ENCODE measurements around the gene ZRANB1. TPM values are rescaled to one million over a fixed set of nuclear protein-coding genes. Genes with fewer than 3 reads are reported as not detected.

The ZRANB1 gene
- polyA plus RNA-seq, 1 experiment = 9.3 TPM

DNA sequence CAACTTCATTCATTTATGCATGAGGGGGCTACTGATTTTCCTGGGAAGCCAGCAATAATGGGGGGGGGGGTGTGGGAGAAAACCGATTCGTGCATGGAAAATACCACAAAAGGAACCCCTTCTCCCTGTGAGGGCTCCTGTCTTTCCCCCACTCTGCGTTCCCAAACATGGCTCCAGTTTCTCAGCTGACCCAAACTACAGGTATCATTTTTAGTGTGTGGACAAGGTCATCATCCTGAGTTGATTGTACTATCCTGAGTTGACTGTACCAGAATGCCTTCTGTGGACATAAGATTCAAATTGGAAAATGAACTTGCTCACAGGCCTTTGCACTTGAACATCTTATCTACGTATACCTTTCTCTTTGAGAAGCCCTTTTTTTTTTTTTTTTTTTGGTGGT lies 49.9 kb downstream of the ZRANB1 start:
- no peak overlapping the region for H3K4me3 ChIP-seq (ENCODE audit: low read depth, low read length)
- TF ChIP-seq, protein P1, sequence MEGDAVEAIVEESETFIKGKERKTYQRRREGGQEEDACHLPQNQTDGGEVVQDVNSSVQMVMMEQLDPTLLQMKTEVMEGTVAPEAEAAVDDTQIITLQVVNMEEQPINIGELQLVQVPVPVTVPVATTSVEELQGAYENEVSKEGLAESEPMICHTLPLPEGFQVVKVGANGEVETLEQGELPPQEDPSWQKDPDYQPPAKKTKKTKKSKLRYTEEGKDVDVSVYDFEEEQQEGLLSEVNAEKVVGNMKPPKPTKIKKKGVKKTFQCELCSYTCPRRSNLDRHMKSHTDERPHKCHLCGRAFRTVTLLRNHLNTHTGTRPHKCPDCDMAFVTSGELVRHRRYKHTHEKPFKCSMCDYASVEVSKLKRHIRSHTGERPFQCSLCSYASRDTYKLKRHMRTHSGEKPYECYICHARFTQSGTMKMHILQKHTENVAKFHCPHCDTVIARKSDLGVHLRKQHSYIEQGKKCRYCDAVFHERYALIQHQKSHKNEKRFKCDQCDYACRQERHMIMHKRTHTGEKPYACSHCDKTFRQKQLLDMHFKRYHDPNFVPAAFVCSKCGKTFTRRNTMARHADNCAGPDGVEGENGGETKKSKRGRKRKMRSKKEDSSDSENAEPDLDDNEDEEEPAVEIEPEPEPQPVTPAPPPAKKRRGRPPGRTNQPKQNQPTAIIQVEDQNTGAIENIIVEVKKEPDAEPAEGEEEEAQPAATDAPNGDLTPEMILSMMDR (IDR thresholded peaks at IDR 0.05; ENCODE audit: insufficient read depth, low read depth, low read length) = no peak
- CTCF ChIA-PET = interaction anchor here (0.8 to 2.7 kb wide), 15 partner anchors 10 to 163 kb away, joined by 3 to 20 read pairs (median 4); no protein-coding TSS in a partner anchor
- no peak for DNase-seq (ENCODE audit: low read depth)
- no peaks in the 10 kb centered on the region for H3K27me3 ChIP-seq (ENCODE audit: control insufficient read depth, insufficient read depth, low read length)
- peaks cover 43% of the 10 kb centered on the region for H3K36me3 ChIP-seq (ENCODE audit: control insufficient read depth, insufficient read depth, low read length)
- POLR2A ChIA-PET = no interaction called here

DNA sequence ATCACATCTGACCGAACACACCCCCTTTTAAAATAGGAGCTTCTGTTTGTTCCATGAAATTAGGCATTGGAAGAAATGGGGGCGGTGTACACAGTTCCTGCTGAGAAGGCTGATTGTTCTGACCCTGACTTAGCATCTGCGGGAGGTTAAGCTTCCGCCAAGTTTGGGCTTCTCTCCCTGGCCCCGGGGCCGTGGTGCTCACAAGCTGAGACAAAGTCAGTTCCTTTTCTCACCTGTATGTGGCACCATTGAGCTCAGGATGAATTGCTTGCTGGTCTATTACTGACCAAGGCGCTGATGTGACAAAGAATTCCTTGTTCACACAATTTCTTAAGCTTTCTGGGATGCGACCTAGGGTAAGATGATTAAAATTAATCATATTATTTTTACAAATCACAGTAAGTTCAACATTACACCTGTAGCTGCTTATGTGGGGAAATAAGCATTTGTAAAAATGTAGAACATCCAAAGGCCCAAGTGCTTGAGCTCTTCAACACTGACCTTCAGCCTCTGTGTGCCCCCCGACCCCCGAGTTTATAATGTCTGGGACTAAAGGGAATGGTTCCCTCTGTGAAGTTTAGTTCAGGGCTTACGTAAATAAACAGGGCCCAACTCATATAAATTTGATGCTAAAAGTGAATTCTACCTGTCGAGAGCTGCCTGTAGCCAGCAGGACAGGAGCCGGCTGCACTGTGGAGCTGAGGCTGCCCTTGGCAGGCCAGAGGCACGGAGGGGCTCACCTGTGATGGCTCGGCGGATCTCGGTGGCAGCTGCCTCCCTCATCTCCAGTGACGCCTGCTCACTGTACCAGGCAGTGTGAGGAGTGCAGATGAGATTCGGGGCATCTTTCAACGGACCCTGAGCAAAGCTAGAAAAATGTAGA lies 50.8 kb downstream of the ZRANB1 start:
- TF ChIP-seq, protein P1 (IDR thresholded peaks at IDR 0.05; ENCODE audit: insufficient read depth, low read depth, low read length) = peak; percentile 65
- no peak for DNase-seq (ENCODE audit: low read depth)
- H3K4me3 ChIP-seq (ENCODE audit: low read depth, low read length) = no peak overlapping the region
- POLR2A ChIA-PET = no interaction called here
- peaks cover 47% of the 10 kb centered on the region for H3K36me3 ChIP-seq (ENCODE audit: control insufficient read depth, insufficient read depth, low read length)
- H3K27me3 ChIP-seq (ENCODE audit: control insufficient read depth, insufficient read depth, low read length) = no peaks in the 10 kb centered on the region
- CTCF ChIA-PET = interaction anchor here (0.6 to 2.7 kb wide), 23 partner anchors 9 to 702 kb away, joined by 3 to 20 read pairs (median 4); no protein-coding TSS in a partner anchor

DNA sequence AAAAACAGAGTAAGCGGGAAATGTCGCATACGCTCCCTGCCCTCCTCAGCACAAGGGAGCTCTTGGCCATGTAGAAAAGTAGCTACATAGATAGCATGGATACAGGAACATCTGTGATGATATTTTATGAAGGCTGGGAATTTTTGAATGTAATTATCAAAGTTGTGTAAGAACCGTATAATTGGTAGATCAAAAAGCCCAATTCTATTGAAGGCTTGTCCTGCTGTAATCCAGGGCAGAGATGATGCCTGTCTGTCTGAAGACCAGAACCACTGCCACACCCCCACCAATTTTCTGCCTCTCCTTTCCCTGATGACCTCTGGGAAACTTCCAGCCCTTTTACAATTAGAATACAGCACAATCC lies 51.4 kb downstream of the ZRANB1 start:
- Histone ChIP-seq H3K36me3 (ENCODE audit: control insufficient read depth, insufficient read depth, low read length) (peaks cover 53% of the 10 kb centered on the region), H3K27me3 (ENCODE audit: control insufficient read depth, insufficient read depth, low read length) (no peaks in the 10 kb centered on the region), H3K4me3 (ENCODE audit: low read depth, low read length) (no peak overlapping the region)
- TF ChIP-seq, protein P1 (IDR thresholded peaks at IDR 0.05; ENCODE audit: insufficient read depth, low read depth, low read length) = no peak
- POLR2A ChIA-PET = no interaction called here
- no peak for DNase-seq (ENCODE audit: low read depth)
- CTCF ChIA-PET = interaction anchor here (0.6 to 2.3 kb wide), 14 partner anchors 8 to 464 kb away, joined by 3 to 20 read pairs (median 4); no protein-coding TSS in a partner anchor

DNA sequence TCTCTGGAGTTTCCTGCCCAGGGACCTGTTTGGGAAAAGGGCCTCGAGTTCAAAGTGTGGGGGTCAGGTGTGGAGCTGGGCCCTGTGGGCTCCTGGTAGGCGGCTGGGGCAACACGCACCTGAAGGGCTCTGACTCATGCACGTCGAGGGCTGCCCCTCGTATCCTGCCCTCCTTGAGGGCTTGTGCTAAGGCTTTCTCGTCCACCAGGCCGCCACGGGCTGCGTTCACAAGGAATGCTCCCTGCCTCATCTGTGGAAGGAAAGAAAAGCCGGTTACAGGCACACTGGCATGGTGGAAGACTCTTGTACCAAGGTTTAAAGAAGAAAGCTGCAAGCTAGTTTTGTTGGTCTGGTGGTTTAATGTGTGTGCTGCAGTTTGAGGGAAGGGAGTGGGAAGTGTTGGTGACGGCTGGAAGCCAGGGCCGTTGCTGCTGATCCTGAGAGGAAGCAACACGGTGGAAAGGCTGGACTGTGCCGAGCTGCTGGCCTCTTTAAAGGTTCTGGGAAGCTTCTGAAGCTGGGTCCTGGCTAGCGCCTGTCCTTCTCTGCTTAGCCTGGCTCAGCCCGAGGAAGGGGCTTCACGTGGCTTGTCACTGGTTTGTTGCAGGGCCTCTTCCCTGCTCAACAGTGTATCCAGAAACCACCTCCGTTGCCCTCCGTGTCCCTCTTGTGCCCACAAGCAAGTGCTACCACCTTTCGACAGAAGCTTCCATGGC lies 52.0 kb downstream of the ZRANB1 start:
- Histone ChIP-seq H3K36me3 (ENCODE audit: control insufficient read depth, insufficient read depth, low read length) (peaks cover 54% of the 10 kb centered on the region), H3K27me3 (ENCODE audit: control insufficient read depth, insufficient read depth, low read length) (no peaks in the 10 kb centered on the region), H3K4me3 (ENCODE audit: low read depth, low read length) (no peak overlapping the region)
- no peak for DNase-seq (ENCODE audit: low read depth)
- ChIA-PET POLR2A (no interaction called here), CTCF (interaction anchor here (1.5 to 2.3 kb wide), 5 partner anchors 8 to 465 kb away, joined by 4 to 20 read pairs (median 10); no protein-coding TSS in a partner anchor)
- TF ChIP-seq, protein P1 (IDR thresholded peaks at IDR 0.05; ENCODE audit: insufficient read depth, low read depth, low read length) = no peak

All from BJ (cell line).